NCI-H526 treated with DMSO at 0.1 percent for 48 hours (cell line): ENCODE measurements around the gene MYPOP.
"Not testable (repeated sequence)": the region's sequence is repeated elsewhere in the genome, so short reads cannot be mapped to it uniquely, and the experiment has no call there.

Experiments
- DNase-seq: peaks from one replicate; lab custom pipeline; 2025; lab: John Stamatoyannopoulos, UW

Gene MYPOP

DNA sequence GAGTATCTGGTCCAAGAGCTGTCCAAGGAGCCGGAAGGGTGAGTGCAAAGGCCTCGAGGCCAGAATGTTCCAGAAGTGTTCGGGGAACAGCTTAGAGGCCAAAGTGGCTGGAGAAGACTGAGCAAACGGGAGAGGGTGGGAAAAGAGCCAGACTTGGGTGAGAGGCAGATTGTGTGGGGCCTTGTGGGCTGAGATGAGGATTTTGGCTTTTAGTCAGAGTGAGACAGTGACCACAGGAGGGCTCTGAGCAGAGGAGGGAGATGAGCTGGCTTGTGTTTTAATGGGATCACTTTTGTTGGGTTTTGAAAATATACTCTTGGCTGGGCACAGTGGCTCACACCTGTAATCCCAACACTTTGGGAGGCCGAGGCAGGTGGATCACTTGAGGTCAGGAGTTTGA lies 6.5 kb upstream of the MYPOP start:
- DNase-seq: no peak

- DNase-seq: no peak
Measured at GRCh38 chr19:45906221-45906620, 3.8 kb upstream of the MYPOP start.

DNA sequence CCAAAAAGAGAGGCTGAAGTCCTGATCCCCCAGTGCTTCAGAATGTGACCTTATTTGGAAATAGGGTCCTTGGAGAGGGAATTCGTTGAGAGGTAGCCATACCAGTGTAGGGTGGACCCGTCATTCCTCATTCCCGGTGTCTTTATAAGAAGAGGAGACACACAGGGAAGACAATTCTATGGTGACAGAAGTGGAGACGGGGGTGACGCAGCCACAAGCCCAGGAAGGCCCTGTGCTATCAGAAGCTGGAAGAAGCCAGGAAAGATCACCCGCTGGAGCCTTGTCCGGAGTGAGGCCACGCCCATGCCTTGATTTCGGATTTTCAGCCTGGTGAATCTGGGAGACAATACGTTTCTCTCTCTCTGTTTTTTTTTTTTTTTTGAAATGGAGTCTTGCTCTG lies 2.6 kb upstream of the MYPOP start:
- no peak for DNase-seq

GRCh38 chr19:45902651-45903625 lies 525 bp upstream of the MYPOP start:
- DNase-seq: peak; percentile 92

- no peak for DNase-seq
Measured at GRCh38 chr19:45901432-45901911, 941 bp downstream of the MYPOP start.

GRCh38 chr19:45900738-45901431 lies 1.5 kb downstream of the MYPOP start:
- no peak for DNase-seq

DNA sequence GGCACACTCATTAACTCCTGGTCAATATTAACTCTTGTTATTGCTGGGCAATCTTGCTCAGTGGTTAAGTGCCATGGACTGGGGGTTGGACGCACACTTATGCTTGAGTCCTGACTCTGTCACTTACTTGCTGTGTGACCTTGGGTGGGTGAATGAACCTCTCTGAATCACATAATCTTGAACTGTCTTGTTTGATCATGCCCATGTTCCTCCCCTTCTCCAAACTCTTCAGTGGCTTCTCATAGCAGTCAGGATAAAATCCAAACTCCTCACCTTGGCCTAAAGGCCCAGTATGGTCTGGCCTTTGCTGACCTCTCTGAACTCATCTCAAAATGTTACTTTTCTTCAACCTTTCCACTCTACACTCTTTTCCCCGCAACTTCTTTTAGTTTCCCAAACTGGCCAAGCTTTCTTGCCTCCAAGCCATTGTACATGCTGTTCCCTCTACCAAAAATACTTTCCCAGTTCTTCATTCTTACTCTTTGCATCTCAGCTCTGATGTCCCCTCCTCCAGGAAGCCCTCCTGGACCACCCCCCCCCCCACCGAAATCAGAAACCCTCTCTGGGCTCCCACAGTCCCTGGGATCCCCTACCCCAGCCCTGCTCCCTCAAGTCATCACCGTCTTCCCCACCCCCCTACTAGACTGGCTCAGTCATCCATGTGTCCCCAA lies 2.4 kb downstream of the MYPOP start:
- DNase-seq: no peak

GRCh38 chr19:45899253-45899652 lies 3.2 kb downstream of the MYPOP start:
- no peak for DNase-seq

- DNase-seq: no peak
Measured at GRCh38 chr19:45897261-45897812, 5.1 kb downstream of the MYPOP start.

DNA sequence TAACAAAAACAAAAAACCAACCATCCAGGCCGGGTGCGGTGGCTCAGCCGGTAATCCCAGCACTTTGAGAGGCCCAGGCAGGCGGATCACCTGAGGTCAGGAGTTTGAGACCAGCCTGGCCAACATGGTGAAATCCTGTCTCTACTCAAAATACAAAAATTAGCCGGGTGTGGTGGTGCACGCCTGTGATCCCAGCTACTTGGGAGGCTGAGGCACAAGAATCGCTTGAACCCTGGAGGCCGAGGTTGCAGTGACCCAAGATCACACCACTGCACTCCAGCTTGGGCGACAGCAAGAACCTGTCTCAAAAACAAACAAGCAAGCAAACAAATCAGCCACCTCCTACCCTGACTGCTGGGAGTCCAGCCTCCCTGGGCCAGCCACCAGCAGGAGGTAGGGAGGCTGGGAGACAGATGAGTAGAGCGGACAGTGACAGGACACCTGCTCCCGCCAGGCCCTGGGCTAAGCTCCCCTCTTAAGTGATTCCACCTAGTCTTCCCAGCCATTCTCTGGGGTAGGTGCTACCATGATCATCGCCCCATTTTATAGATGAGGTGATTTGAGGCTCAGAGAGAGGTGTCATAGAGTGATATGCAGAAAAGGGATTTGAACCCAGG lies 6.3 kb downstream of the MYPOP start:
- not testable (repeated sequence) for DNase-seq

DNA sequence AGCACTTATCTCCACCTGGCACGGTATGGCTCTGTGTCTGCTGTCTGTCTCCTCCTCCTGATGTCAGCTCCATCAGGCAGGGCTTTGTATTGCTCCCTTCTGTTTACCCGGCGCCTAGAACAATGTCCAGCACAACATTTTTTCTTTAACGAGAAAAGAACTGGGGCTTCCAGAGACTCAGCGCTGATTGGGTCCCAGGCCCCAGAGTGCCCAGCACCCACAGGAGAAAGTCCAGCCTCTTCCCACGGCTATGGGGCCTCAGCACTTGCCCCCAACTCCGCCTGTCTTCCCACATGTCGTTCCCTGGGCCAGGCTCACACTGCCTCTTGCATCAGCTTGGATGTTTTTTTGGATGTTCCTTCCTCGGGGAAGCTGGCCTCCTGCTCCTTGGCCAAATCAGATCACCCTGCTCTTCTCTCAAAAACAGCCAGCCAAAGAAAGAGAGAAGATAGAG lies 6.9 kb downstream of the MYPOP start:
- no peak for DNase-seq

GRCh38 chr19:45890877-45891276 lies 11.5 kb downstream of the MYPOP start:
- no peak for DNase-seq

GRCh38 chr19:45889210-45889885 lies 13.1 kb downstream of the MYPOP start:
- DNase-seq: no peak

- no peak for DNase-seq
Measured at GRCh38 chr19:45887200-45887710, 15.2 kb downstream of the MYPOP start.

GRCh38 chr19:45886427-45887199 lies 15.8 kb downstream of the MYPOP start:
- DNase-seq: peak; percentile 71

GRCh38 chr19:45885556-45886426 lies 16.6 kb downstream of the MYPOP start, which contains the start of gene IRF2BP1:
Gene IRF2BP1, minus strand, starts transcription at chr19:45886141. Its CDS starts 367 bp downstream, at chr19:45885774.
- DNase-seq: peak; percentile 81

DNA sequence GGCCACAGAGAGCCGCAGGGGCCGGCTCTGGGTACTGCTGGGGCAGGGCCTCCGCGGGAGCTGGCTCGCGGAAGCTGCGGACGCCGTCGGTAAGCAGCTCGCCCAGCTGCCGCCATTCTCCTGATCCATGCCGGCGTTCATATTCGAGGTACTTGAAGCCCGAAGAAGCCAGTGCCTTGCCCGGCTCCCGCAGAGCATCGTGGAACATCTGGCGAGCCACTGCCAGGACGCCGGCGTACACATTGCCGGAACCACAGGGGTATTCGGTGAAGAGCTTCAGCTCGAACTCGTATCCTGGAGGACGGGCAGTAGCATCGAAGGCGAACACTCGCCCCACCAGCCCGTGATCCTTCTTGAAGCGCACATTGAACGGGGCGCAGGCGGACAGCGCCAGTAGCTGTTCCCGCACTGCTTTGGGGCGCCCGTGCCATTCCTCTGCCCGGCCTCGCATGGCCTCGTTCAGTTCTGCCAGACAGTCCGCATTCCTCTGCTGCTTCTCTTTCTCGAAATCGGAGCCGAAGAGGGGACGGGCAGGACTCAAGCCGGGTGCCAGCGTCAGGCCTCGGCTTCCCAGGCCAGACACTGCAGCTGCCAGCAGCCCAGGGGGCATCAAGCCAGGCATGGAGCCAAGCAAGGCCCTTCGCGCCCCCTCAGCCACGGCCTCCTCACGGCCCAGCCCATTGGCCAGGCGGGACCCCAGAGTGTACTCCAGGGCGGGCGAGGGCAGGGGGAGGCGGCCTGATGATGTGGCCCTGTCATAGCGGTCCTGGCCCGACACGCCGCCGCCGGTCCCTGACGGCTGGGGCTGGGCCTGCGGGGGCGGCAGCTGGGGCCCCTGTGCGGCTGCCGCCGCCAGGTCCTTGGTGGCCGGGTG lies 17.5 kb downstream of the MYPOP start:
- no peak for DNase-seq
